ENCODE measurements around the gene MYL1.

- TF ChIP-seq POLR2A (IDR thresholded peaks at IDR 0.05; ENCODE audit: low read depth, low read length) (no peak), SPI1 (IDR thresholded peaks at IDR 0.05; ENCODE audit: low read depth, low read length) (no peak), POLR2AphosphoS5 (IDR thresholded peaks at IDR 0.05; ENCODE audit: low read depth, low read length) (no peak), PAX5 (IDR thresholded peaks at IDR 0.05; ENCODE audit: insufficient read depth, low read length, severe bottlenecking) (no peak), TAF1 (IDR thresholded peaks at IDR 0.05; ENCODE audit: low read depth, low read length) (no peak), POU2F2 (IDR thresholded peaks at IDR 0.05; ENCODE audit: low read depth, low read length) (no peak)
These were observed 45.8 kb downstream of the MYL1 start for GRCh38 chr2:210269148-210269547.
